HG03060 (cell line): ENCODE measurements around the gene LIPC.

Experiments
- ATAC-seq: cut with Tn5 transposase; IDR thresholded peaks from one replicate; pipeline ENCODE4 v1.9.1; 2021; ENCODE audit warnings: low read depth, moderate number of reproducible peaks; ENCODE audit not compliant: unreplicated experiment

Gene LIPC

DNA sequence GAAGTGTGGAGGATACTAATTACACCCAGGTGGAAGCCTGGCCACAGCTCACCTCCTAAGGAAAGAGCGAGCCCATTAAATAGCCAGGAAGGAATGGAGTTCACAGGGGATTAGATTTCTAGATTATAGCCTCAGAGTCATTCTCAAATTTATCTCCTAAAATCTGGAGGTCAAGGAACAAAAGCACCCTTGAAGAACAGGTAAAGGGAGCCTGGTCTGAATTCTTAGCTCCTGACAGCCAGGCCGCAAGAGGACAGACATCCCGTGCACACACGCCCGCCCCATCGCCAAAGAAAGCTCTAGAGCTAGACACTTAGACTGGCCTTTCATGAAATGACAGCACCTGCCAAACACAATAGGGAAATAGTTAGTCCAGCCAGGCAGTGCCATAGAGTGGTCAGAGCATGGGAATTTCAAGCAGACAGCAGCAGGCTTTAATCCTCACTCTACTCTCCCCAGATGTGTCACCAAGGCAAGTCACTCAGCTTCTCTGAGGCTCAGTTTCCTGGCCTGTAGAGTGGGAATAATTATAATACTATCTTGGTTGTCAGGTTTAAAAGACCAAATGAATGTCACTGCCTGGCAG, 59.2 kb downstream of the LIPC start:
- ATAC-seq, result no peak

DNA sequence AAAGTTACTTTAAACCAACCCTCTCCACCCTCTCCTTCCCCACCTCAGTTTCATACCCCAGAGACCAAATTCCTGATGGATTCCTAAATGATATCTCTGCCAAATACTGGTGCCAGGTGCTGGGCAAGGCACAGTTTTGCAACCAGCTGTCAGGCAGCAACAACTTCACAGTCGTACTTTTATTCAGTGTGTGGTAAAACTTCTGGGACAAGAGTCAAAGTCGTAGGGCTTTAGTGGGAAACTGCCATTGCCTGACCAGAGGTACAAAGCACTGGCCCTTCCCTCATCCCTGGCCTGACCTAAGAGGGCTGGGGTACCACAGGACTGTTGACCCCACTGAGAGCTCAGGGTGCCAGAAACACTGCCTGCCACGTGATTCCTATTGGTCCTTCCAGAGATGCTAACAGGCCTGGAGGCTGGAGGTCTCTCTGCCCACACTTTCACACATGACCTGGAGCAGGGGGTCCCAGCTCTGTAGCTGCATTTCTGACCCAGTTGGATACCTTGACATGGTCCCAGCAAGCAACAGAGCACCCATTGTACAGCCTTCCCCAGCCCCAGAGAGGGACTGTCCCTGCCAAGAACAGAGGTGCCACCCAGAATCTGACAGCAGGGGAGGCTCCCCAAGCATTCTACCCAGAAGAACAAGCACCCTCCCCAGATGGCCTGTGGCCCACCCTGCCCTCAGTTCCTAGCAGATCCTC, 59.9 kb downstream of the LIPC start:
- ATAC-seq, result no peak

DNA sequence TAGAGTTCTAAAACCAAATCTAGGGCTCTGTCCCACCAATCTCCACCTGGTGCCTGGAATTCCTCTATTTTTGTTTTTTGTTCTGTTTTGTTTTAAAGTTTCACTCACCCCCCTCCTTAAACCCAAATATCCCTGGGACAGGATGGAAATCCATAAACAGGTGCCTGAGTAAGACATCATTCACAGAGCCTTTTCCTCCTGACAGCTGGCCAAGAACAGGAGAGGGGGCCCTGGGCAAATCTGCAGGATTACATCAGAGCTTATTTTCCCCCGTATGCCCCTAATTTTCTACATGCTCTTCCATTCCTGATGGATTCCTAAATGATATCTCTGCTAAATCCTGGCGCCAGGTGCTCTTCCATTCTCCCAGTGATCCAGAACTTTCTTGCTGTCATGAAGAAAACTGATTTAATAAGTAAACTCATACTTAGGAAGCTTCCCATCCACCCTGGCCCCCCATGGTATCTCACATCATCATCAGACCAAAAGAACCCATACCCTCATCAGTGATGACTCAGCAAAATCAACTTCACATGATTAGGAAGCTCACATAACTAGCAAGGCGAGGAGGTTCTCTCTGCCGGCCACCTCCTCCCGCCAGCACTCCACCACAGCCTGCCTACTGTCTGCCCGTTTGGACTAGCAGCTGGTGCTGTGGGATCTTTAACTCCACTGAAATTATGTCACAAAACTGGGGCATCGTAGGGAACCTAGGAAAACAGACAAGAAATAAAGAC, 61.0 kb downstream of the LIPC start:
- no peak for ATAC-seq

DNA sequence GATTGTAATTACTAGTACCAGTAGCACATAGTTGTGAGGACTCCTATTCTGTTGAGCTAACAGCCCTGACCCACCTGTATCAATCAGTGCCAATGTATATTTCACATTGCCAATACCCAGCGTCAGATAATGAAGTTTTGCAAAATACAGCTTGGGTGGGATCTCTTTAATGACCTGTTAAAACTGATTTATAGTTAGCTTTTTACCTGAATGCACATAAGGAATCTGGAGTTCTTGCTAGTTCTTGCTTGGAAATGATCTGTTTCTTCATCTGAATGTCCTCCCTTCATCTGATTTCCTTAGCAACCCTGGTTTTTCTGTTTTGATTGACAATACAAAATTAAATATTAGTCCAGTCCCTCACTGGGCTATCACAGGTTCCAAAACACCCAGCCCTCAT, 62.8 kb downstream of the LIPC start:
- ATAC-seq, result no peak

DNA sequence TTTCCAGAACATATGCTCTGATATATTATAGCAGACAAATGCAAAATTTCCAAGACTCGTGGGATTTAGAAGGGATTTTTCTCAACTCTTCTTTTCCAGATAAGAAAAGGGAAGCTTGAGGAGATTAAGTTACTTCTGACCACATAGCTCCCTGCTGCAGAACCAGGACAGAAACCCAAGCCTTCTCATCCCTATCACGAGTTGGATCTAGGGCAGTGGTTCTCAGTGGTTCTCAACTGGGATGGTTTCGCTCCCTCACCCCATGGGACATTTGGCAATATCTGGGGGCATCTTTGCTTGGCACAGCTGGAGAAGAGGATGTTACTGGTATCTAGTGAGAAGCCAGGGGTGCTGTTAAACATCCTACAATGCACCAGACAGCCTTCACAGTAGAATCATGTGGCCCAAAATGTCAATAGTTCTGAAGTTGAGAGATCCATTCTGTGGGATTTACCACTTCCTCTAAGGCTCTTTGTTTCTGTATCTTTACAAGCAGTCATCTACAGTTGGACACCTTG, 64.2 kb downstream of the LIPC start:
- no peak for ATAC-seq

DNA sequence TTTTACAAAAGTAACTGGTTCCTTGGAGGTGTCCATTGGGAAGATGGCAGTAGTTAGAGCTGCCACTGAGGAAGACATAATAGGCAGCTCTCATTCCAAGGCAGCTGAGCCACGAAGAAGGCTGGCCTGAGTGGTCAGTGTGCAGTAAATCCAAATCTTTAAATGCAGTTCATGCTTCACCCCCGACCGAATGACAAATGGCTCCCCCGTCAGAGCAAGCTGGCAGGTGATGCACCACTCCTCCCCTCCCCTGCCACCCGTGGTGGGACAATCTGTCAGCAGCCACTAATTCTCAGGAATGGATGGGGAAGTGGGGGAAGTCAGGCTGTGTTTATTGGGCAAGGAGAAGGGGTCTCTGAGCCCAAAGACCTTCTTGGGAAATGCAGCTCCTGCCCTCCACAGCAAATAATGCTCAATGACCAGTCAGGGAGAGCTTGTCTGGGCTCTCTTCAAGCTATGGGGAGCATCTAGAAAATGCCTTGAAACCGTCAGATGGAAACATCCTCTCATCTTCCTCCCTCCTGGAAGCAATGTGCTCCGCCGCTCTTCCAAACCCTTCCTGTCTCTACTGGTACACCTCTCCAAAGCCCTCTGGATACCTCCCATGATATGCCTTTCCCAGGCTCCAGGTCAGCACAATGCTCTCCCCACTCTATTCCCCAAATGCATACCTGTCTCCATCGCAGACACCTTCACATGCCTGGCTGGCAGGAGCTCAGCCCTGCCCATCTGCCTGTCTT, 65.4 kb downstream of the LIPC start:
- ATAC-seq, result no peak

DNA sequence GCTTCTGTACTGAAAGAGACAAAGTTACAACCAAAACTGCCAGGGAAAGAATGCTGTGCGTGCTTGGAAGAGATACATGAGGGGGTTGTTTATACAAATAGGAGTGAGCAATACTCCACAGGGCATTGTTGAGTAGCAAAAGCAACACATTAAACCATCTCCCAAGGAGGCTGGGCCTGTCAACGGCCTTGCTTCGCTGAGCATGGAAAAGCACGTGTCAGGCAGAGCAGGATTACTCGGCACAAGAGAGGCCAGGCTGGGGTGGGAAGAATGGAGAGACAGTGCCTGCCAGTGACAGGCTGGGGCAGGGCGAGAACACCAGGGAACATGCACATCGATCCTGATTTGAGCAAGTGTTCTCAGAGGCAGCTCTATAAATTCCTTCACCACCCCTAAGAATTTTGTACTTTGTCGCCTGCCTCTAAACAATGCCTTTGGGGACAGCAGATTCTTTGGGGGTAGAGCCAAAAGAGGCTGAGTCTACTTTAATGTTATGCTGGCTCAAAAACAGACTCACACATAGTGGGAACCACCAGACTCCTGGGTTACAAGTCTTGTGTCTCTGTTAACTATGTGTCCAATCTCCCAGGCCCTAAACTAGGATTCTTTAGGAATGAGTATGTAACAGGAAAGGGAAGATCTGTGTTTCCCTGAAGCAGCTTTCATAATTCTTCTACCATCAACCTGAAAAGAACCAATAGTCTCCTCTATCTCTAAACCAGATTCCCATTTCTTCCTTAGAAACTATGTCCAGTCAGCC, 67.2 kb downstream of the LIPC start:
- no peak for ATAC-seq

DNA sequence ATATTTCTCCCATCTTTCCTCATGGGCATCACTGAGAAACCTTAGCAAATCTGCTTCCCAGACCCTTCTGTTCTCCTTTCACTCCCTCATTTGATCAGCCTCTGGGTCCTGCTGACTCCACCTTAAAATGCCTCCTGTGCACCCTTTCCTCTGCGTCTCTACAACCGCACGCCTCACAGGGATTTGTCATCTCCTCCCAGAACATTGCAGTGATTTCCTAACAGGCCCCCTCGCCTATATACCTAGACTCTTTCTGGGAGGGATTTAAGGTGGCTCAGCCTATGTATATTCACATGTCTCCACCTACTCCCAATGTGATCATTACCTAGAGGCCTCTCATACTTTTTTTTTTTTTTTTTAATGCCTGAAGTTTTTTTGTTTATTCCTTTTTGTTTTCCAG, 69.2 kb downstream of the LIPC start:
- ATAC-seq, result no peak

DNA sequence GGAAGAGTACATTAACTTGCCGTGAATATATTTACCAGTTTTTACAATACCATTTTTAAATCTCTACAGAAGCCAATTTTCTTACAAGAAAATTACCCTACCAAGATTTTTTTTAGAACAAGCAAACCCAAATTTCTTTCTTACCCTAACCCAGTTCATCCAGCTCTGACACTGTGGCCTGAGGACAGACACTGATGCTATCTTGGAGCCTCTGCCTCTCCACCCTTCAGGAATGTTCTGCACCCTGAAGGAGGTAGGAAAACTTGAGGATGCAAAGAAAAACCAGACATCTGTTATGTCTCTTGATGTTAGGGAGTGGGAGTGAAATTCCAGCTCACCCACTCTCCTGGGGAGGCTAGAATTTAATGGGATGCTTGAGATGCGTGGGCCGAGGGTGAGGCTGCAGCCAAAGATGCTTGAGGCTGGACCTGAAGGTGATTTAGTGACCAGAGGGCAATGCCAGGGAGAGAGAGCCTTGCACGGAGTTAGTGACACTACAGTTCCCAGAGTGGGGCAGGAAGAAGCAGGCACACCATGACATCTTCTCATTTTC, 69.9 kb downstream of the LIPC start:
- no peak for ATAC-seq

DNA sequence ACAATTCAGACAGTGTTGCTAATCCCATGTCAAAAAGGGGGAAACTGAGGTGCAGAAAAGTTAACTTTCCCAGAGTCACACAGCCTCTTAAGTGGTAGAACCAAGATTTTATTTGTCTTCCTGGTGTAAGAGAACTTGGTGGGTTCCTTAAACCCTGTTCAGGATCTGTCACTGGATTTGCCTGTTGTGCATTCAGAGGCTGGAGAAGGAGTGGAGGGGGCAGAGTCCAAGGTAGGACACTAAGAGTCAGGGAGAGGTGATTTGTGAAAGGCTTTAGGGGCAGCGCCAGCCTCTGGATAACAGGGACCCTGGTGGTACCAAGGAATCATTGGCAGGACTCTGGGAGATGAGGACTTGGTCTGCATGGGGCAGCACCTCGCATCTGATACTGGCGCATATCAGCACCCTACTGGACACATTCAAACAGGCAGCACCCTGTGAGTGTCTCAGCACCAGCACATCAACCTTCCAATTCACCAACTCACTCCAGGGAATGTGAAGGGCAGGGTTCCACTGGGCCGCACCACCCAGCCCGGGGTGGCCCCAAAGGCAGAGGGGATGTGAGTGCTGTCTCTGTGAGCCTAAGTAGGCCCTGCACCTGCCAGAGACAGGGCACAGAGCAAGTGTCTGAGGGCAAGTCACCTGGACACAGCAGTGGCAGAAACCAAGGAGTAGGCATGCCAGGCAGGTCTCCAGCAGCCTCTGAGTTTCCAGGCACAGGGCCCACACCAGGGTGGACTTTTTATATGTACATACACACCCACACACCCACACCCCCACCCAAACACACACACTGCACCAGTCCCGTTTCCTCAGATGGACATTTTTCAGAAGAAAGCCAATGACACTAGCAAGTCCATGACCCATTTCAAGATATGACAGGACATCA, 71.6 kb downstream of the LIPC start:
- no peak for ATAC-seq

DNA sequence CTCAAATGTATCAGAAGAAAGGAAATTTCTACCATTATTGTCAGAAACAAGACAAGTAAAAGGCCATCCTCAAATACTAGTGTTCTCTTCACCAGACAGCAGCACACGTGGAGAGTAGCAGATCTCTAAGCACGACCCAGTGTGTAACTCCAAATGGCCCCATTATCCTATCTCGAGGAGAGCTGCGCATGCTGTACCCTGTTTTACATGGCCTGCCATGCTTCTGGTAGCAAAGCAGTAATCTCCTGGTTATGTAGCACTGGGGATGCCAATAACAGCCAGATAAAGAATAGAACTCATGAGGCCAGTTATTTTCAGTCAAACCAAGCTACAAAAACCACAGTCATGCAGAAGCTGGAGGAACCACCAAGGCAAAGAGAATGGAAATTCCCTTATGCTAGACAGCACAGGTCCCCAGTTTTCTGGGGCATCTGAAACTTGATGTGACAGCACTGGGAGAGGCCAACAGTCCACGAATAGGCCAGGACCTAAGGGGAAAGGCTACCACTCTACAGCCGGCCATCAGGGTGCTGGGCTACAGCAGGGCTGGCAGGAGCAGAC, 73.0 kb downstream of the LIPC start:
- ATAC-seq, result no peak

DNA sequence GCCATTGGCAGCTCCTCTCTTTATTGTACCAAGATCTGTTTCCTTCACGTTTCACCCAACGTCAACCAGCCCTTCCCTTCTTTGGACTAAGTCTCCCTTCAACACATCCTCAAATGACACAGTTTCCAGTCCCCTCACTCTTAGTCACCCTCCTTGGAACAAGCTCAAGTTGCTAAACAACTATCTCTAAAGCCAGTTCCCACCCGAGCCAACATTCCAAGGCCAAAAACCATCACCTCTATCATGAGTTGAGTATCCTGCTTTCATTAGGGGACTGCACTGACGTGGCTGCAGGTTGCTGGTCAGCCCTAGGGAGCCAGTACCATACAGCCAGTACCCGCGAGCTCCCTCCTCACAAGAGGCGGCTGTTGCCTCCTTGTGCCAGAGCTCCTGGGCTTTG, 73.8 kb downstream of the LIPC start:
- ATAC-seq, result no peak

DNA sequence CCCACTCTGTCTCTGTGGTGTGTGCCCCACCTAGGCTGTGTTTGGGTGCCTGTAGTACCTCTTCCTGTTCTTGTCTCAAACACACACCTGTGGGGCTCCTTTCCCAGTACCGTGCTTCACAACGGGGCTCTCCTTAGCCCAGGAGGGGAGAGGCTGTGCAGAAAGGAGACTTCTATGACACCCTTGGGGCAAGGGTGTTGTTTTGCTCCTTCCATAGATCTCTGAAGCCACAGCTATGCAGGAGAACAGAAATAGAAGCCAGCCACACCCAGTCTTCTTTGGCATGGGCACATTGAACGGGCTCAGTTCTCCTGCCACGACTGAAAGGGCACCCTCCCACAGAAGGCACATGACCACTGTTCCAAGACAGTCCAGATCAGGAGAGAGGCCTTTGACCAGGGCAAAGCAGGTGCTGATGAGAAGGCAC, 74.3 kb downstream of the LIPC start:
- ATAC-seq, result no peak

DNA sequence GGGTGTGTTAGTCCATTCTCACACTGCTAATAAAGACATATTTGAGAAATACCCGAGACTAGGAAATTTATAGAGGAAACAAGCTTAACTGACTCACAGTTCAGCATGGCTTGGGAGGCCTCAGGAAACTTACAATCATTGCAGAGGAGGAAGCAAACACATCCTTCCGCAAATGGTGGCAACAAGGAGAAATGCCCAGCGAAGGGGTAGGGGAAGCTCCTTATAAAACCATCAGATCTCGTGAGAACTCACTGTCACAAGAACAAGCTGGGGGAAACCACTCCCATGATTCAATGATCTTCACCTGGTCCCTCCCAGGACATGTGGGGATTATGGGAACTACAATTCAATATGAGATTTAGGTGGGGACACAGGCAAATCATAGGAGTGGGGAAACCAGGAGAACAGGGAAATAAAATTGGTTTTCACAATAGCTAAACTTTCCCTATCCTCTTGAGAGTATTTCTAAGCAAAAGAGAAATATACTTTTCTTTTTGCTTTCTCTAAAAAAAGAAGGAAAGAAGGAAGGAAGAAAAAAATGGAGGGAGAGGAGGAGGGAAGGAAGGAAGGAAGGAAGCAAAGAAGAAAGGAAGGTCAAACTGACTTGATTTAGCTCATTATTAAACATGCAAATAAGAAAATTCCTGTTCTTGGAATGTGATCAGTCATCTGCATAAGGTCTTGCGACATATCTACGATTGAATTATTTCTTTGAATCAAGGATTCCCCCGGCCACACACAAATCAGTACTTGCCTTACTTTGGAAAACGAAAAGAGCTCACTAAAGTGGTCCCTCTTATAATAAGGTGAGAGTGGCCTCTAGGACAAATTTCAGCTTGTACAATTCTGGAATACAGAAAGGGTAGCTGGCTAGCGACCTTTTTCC, 75.2 kb downstream of the LIPC start:
- ATAC-seq, result no peak

DNA sequence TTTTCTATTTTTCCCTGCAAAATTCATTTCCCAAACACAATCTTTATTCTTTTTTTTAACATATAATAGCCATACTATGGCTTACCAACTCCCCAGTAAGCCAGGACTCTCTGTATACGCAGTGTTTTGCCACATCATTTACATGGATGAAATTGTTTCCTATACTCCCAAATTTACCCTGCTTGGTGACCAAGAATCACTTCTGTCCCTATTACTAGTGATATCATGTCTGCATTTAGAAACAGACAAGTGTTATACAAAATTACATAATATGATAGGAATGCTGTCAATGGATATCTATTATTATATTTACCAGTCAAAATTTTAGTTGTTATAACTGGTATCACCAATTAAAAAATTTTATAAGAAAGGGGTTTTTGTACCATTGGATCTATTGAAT, 77.8 kb downstream of the LIPC start:
- no peak for ATAC-seq

DNA sequence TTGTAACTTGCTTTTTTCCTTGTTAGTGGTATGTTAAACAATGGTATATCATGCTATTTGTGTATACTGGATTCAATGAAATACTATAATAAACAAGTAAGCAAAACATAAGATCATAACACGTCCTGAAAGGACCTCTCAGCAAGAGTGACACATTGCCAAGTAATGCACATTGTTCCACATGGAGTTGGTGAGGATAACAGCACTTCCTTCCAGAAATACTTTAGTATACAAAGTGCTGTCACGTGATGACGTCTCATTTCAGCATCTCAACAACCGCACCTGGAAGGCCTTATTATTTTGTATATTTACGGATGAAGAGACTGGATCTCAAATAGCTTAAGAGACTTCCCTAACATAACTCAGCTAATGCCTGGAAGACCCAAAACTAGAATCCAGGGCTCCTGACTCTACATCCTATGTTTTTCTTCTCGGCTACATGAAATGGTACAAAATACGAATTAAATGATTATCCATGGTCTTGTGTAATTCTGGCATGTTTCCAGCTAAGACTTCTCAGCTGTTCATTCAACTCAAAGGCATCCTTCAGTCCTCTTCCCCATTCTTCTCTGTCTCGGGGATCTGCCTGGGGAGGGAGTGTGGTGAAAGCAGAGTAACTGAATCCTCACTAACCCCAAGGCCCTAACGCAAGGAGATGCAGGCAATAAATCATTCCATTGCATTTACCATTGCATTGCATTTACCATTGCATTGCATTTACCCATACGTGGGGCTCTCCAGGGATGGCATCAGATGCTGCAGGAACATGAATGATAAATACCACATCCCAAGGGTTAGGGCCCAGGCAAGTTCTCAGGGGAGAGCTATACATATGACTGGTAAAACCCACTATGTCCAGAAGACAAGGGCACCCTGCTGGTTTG, 79.2 kb downstream of the LIPC start:
- ATAC-seq, result no peak

DNA sequence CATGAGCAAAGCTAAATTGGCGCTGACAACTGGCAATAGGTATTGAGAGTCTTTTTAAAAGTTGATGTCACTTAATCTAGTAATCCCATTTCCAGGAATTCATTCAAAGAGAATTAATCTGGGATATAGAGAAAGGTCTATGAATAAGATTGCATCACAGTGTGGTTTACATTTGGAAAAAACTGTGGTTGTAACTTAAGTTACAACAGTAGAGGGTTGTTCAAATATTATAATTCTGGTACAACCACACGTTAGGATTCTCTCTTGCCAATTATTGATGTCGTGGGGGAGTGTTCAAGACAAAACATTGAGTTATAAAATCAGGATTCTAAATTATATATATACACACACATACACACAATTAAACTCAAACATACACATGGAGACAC, 79.8 kb downstream of the LIPC start:
- ATAC-seq, result no peak
